GM10266 (cell line): Measurements from ENCODE around the gene IPPK.

Experiments used
- DNase-seq: peaks from one replicate; pipeline ENCODE4 v3.0.0; 2012; ENCODE audit errors: extremely low spot score
- TF ChIP-seq, protein P1 (sequence below): IDR thresholded peaks from 2 replicates; pipeline ENCODE4 v1.5.1; 2012; ENCODE audit warnings: mild to moderate bottlenecking, low read depth; ENCODE audit not compliant: control insufficient read depth, insufficient read depth; ENCODE audit errors: missing control alignments

The IPPK gene

DNA sequence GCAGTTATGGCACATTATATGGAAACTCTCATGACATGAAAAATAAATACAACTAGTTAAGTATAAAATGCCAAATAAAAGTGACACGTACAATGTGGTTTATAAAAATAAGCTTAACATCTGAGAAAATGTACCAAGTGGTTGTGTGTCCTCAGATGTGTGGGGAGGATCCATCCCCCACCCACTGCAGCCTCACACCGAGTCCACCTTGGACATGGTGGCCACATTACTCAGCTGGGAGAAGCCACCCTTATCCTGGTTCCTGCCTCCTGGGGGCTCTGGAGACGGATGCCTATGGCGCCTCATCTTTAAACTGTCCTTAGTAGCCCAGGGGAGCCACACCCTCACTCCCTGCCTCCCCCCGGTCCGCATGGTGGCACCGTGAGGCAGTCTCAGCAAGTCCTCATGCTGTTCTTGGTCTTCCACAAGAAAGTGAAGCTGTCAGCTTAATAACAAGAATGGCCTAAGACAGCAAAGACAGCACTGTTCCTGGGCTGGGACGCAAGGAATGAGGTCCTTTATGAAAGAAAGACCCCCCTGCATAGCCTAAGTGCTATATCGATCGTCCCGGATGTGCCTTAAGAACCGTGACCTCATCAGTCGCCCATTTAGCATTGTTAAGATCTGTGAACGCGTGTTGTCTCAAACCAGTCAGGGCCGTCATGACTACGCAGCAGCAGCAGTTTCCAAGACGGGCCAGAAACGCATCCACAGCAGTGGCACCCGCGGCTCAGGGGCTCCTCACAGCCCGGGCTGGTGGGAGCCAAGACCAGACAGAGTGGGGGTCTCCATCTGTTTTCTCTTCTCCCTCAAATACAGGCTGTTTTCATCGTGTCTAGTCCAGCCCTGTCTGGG is 56.4 kb downstream of the IPPK start:
- TF ChIP-seq, protein P1, sequence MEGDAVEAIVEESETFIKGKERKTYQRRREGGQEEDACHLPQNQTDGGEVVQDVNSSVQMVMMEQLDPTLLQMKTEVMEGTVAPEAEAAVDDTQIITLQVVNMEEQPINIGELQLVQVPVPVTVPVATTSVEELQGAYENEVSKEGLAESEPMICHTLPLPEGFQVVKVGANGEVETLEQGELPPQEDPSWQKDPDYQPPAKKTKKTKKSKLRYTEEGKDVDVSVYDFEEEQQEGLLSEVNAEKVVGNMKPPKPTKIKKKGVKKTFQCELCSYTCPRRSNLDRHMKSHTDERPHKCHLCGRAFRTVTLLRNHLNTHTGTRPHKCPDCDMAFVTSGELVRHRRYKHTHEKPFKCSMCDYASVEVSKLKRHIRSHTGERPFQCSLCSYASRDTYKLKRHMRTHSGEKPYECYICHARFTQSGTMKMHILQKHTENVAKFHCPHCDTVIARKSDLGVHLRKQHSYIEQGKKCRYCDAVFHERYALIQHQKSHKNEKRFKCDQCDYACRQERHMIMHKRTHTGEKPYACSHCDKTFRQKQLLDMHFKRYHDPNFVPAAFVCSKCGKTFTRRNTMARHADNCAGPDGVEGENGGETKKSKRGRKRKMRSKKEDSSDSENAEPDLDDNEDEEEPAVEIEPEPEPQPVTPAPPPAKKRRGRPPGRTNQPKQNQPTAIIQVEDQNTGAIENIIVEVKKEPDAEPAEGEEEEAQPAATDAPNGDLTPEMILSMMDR, result no peak
- DNase-seq, result no peak

DNA sequence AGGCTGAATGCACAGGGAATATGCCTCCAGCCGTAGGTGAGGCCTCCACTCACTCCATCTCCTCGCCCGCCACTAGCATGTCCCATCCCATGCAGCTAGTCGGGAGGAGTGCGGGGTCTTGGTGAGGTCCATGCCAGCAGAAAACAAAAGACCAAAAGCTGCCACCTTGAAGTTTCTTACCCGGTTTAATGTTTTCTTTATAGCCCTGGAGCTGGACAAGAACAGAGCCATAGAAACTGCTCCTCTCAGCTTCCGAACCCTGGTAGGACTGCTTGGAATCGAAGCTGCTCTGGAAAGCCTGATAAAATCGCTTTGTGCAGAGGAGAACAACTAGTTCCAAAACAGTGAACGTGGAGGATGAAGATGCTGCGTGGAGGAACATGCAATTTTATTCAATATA is 57.1 kb downstream of the IPPK start:
- TF ChIP-seq, protein P1, result no peak
- no peak for DNase-seq

DNA sequence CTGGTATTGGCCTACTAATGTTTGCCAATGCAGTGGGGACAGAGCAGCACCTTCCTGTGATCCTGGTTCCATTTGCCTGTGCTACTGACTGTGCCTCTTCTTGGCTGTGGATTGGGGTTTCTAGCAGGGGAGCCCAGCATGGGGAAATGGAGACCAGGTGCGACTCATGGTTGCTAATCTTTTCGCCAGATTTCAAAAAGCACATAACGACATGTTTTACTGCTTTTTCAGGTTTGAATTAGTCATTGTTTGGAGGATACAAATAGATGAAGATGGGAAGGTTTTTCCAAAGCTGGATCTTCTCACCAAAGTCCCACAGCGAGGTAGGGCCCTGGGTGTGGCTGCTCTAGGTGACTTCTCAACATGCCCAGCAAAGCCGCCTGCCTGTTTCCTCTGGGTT is 57.6 kb downstream of the IPPK start:
- DNase-seq, result no peak
- TF ChIP-seq, protein P1, result no peak

DNA sequence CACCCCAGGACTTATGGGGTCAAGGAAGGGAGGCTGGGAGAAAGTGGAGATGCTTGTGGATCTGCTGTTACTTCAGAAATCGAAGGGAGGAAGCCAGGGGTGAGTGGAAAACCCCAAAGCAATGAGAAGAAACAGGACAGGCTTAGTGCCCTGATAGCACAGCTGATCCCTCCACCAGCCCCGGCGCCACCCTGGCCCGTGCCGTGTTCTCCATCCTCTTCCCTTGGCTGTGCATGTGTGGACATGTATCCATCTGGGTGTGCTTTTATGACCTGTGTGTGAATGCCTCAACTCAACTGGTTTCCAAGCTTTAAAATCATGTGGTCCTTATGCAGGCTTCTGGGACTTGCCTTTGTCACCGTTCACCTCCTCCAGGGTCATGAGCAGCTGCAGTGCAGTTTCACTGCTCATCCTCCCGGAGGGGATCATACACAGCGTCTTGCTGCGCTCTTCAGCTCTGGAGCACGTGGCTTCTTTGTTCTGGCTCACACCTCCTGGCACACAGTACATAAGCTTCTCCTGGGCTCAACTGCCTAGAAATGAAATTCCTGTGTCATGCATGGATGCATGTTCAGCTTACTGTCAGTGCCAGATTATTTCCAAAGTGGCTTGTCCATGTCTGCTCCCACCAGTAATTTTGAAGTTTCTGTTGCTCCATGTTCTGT is 58.2 kb downstream of the IPPK start:
- no peak for DNase-seq

DNA sequence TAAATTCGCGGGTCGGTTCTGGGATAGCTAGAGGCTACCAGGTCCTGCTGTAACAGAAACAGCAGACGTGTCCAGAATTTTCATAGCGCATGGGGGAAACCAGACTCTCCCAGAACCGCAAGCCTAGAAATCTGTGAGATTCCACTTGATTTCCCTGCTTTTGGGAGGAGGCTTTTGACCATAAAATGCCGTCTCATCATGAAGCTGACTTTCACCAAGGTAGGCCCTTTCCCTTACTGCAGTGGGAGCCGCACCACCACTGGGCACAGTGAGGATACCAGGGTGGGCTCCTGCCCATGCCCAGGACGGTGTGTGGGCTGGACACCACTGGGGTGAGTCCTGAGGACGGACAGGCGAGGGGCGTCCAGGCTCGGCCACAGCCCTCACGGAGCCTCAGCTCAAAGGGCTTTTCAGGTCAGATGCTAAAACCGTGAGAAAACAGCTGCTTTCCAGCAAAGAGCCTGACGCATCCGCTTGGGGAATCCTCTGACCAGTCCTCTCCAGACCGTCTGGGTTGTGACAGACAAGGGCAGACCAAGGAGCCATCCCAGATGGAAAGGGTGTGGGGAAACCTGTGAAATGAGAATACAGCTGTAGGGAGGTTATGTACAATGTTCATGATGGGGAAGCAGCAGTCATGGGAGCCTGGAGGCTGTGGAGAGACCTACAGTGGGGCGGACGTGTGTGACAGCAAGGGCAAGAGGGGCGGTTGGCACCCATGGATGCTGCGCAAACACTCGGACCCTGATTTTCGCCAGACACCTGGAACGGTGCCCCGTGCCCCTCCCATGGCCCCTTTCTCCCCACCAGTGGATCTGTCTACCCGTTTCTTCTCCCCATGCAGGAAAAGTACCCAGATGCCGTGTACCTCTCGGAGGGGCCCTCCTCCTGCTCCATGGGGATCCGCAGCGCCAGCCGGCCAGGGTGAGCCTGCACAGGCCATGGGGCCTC is 59.2 kb downstream of the IPPK start:
- DNase-seq, result no peak

More for the DNA sequence above, 58.2 kb downstream of the IPPK start:
- TF ChIP-seq, protein P1, result no peak

DNA sequence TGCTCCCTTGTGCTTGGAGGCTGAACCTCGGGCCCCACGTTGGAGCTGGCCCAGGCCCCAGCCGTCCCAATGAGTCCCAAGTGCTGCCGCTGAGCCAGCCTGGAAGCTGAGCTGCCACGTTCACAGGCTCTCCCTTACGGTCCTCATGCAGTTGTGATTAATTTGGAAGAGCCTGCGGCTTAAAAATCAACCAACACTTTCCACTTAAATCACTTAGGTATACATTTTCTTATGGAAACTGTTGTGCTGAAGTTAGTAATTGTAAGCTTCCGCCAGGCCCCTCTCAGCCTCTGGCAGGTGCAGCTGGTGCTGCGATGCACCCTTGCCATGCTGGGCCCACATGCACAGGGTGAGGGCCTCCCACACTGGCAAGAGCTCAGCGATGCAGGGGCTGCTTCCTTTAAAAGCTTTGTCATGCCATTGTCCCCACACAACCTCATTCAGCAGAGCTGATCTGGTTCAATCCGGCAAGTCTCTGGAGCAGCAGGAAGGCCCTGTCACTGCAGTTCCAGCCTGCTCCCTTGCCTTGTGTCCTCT is 61.0 kb downstream of the IPPK start:
- TF ChIP-seq, protein P1, result no peak
- DNase-seq, result no peak

More for the DNA sequence above, 59.2 kb downstream of the IPPK start:
- TF ChIP-seq, protein P1, result no peak
